Omental fat pad (tissue), 4 donors: Measurements from ENCODE around the gene ADAMTS7. TPM values are rescaled to one million over a fixed set of nuclear protein-coding genes. Genes with fewer than 3 reads are reported as not detected.
"Not testable (repeated sequence)": the region's sequence is repeated elsewhere in the genome, so short reads cannot be mapped to it uniquely, and the experiment has no call there.

Experiments used
- ATAC-seq: fragments of 150-250 bp; one replicate; pipeline ENCODE4 v1.9.1; 2016; ENCODE audit warnings: mild to moderate bottlenecking, moderate library complexity; ENCODE audit not compliant: low FRiP score
- DNase-seq: peaks from one replicate; pipeline ENCODE4 v3.0.0-alpha.2; 2019; ENCODE audit warnings: low spot score
- CTCF ChIP-seq, 3 donors: fragments of 450-650 bp; IDR thresholded peaks; one replicate each; pipeline ENCODE4 v1.5.1; 2016 to 2017; ENCODE audit warnings: antibody characterized with exemption in 3 of 3, mild to moderate bottlenecking in 3 of 3, moderate library complexity in 2 of 3
- total RNA-seq, 4 donors: library from RNA; depleted of rRNA; stranded (reverse); fragments of >200 nt; gene quantifications; one replicate each; pipeline ENCODE4 v1.1.0, GENCODE V29; 2016

The ADAMTS7 gene
- total RNA-seq, 4 donors from 2014 or later = 4.4 to 7.8 (median 6.3) TPM

GRCh38 chr15:78767331-78767951, 43.8 kb downstream of the ADAMTS7 start:
- DNase-seq (no peak), ATAC-seq (no peak)
- no peak for TF ChIP-seq CTCF (IDR thresholded peaks at IDR 0.05)

- not testable (repeated sequence) for DNase-seq, ATAC-seq
Measured at GRCh38 chr15:78766641-78767071, 44.6 kb downstream of the ADAMTS7 start.

GRCh38 chr15:78766041-78766440, 45.2 kb downstream of the ADAMTS7 start:
- ATAC-seq = no peak
- TF ChIP-seq CTCF (IDR thresholded peaks at IDR 0.05) = no peak
- no peak for DNase-seq

- ATAC-seq, DNase-seq: not testable (repeated sequence)
Measured at GRCh38 chr15:78765154-78765860, 46.0 kb downstream of the ADAMTS7 start.

GRCh38 chr15:78764340-78765153, 46.7 kb downstream of the ADAMTS7 start:
- ATAC-seq, DNase-seq: not testable (repeated sequence)

GRCh38 chr15:78763796-78764241, 47.4 kb downstream of the ADAMTS7 start:
- ATAC-seq (no peak), DNase-seq (no peak)
- TF ChIP-seq CTCF (IDR thresholded peaks at IDR 0.05) = no peak

- no peak for ATAC-seq
- no peak for DNase-seq
- no peak for TF ChIP-seq CTCF (IDR thresholded peaks at IDR 0.05)
Measured at GRCh38 chr15:78762985-78763795, 48.1 kb downstream of the ADAMTS7 start.

GRCh38 chr15:78762386-78762961, 48.8 kb downstream of the ADAMTS7 start:
- ATAC-seq, DNase-seq: not testable (repeated sequence)
